ENCODE results near the gene ETHE1.
A peak's percentile ranks its signal among the peaks of the same experiment; 100 is the strongest.
"Not testable (repeated sequence)": the region's sequence is repeated elsewhere in the genome, so short reads cannot be mapped to it uniquely, and the experiment has no call there.

The ETHE1 gene

DNA sequence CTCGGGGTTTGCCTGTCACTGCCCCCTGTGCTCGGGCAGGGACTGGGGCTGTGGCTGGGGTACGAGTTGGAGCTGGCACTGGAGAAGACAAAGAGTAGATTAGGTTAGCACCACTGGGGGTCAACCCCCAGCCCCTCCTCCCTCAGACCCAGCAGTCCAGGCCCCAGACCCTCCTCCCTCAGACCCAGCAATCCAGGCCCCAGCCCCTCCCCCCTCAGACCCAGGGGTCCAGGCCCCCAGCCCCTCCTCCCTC is 25.1 kb upstream of the ETHE1 start:
- no peak for DNase-seq (ENCODE audit: low read depth)

DNA sequence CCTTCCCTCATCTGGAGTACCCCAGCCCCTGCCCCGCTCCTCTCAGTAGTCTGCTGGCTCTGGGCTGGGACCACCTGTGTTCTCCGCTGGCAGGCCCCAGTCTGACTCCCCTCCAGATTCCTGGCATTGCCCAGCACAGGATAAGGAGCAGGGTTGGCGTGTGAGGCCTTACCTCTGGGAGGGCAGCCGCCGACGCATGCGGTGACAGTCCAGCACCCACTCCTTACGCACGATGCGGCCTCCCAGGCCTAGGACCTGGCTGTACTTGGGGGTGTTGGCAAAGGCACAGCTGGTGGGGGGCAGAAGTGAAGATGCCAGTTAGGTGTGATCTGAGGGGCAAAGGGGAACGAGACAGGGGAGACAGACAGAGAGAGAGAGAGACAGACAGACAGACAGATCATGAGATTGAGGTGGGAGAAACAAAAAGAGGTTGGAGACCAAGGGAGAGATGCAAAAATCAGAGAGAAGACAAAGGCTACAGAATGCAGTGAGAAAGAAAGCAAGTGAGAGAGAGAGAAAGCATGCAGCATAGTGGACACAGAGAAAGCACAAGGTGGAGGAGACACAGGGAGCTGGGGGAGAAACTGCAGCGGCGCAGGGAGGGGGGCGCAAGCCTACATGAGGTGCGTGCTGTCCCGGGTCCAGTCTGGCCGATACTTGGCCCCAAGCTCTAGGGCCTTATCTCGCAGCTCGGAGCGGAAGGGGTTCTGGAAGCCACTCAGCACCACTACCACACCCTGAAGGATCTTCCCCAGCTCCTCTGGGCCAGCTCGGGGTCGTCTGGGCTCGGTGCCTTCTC is 24.6 kb upstream of the ETHE1 start:
- no peak for DNase-seq (ENCODE audit: low read depth)

DNA sequence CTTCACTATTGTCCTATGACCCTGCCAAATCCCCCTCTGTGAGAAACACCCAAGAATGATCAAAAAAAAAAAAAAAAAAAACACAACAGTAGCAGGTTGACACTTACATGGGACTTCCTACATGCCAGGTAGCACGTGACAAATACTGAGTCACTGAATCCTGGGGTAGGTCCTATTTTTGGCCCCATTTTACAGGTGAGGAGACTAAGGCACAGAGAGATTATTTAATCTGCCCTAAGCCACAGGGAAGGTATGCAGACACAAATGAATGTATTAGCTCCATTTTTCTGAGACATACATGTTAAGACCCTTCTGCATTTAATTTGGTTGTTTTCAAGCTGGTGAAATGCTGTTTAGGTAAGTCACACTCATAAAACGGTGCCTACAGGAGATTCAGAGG is 21.7 kb upstream of the ETHE1 start:
- DNase-seq (ENCODE audit: low read depth) = no peak

DNA sequence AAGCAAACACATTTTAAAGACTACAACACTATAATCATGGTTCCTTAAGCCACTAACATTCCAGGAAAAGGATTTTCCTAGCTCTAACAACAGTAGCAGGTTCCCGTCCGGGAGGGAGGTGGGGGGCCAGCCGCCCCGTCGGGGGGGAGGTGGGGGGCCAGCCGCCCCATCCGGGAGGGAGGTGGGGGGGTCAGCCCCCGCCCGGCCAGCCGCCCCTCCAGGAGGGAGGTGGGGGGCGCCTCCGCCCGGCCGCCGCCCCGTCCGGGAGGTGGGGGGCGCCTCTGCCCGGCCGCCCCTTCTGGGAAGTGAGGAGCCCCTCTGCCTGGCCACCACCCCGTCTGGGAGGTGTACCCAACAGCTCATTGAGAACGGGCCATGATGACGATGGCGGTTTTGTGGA is 20.9 kb upstream of the ETHE1 start:
- DNase-seq (ENCODE audit: low read depth) = not testable (repeated sequence)

DNA sequence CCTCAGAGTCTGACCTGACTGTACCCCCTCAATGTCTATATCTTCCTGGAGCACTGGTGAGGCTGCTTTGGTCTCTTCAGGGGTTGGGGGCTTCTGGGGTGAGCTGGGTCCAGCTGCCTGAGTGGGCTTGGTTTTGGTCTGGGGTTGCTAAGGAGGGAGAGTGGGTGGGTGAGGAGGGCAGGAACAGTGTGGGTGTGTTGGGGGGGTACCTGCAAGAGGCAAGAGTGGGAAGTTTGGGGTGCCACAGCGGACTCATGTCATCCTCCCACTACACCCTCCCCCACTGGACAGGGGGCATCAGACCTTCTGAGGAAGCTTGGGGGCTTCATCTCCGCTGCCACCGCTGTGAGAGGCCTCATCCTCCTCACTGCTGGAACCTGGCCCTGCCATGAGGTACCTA is 19.6 kb upstream of the ETHE1 start:
- DNase-seq (ENCODE audit: low read depth) = no peak

DNA sequence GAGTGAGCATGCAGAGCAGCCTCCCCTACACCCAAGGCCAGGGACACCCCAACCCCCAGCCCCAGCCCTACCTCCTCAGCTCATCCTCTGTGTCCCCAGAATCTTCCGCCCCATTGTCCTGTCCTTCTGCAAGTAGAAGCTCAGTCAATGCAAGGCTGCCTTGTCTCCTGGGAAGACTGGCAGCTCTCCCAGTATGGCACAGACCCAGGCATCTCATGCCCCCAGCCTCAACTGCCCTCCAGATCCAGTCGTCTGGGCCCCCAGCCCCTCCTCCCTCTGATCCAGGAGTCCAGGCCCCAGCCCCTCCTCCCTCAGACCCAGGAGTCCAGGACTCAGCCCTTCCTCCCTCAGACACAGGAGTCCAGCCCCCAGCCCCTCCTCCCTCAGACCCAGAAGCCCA is 19.0 kb upstream of the ETHE1 start:
- no peak for DNase-seq (ENCODE audit: low read depth)

DNA sequence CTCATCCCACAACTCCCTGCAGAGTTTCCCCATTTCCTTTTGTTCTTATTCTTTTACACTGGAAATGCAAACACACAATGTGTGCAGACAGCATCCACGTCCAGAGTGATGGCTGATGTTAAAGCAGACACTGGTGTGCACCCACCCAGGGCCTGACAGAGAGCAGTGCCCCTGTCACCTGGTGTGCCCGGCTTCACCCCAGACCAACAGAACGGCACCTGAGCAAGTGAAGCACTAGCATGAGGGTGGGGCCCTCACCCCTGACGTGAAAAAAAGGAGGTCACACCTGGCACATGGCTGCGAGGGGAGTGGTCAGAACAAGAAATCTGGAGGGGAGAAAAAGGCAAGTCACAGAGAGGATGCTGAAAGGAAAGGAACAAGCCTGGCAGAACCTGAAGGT is 18.3 kb upstream of the ETHE1 start:
- no peak for DNase-seq (ENCODE audit: low read depth)

DNA sequence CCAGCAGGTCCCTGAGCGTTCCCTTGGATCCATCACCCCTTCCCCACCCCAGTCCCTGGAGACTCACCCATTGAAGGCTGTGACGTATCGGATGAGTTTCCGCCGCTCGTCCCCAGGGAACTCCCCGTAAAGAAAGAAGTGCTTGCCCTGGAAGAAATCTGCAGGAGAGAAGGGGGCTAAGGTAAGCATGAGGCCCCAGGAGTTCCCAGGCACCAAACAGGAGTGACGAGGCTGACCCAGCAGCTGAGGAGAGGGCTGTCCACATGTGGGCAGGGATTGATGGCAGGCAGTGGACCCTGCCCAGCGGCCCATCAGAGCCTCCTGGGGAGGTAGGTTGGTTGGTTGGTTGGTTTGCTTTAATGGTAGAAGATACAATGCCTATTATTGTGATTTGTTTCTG is 17.1 kb upstream of the ETHE1 start:
- no peak for DNase-seq (ENCODE audit: low read depth)

DNA sequence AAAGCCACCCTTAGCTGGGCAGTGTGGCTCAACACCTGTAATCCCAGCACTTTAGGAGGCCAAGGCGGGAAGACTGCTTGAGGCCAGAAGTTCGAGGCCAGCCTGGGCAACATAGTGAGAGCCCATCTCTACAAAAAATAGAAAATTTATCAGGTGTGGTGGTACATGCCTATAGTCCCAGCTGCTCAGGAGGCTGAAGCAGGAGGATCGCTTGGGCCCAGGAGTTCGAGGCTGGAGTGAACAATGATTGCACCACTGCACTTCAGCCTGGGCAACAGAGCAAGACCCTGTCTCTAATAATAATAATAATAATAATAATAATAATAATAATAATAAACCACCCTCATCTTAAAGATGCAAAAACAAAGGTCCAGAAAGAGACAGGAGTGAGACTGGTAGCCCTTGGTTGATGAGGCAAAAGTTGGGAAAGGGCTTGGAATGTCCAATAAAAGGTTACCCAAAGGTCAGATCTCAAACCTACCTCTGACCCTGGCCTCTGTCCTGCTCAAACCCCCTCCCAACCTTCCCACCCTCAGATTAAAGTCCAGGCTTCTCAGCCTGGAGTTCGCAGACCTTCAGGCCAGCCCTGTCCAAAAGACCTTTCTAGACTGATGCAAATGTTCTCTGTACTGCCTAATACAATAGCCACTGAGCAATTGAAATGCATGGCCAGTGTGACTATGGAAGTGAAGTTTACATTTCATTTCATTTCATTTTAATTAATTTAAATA is 15.1 kb upstream of the ETHE1 start:
- no peak for DNase-seq (ENCODE audit: low read depth)

DNA sequence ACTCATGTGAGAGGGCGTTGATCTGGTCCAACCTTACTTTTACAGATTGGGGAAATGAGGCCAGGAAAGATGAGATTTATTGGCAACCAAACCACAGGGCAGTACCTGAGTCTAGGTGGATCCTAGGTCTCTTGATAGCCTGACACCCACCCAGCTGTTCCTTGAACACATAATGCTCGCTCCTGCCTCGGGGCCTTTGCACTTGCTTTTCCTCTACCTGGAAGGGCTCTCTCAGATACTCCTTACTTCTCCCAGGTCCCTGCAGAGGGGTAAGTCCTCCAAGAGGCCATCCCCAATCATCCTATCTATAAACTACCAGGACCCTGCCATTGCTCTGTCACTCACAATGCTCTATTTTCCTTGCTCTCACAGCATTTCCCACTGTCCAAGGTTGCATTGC is 13.4 kb upstream of the ETHE1 start:
- DNase-seq (ENCODE audit: low read depth) = no peak

DNA sequence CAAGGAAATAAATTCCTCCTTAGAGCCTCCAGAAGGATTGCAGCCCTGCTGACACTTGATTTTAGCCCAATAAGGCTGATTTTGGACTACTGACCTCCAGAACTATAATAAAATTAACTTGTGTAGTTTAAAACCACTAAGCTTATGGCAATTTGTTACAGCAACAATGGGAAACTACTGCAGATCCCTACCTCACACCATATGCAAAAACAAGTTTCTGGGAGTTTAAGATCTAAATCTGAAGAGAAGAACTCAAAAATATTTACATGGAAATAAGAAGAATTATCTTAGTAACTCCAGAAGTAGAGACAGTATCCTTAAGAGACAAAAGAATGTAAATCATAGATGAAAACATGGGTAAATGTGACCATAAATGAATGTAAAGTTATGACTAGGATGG is 11.9 kb upstream of the ETHE1 start:
- DNase-seq (ENCODE audit: low read depth) = no peak

DNA sequence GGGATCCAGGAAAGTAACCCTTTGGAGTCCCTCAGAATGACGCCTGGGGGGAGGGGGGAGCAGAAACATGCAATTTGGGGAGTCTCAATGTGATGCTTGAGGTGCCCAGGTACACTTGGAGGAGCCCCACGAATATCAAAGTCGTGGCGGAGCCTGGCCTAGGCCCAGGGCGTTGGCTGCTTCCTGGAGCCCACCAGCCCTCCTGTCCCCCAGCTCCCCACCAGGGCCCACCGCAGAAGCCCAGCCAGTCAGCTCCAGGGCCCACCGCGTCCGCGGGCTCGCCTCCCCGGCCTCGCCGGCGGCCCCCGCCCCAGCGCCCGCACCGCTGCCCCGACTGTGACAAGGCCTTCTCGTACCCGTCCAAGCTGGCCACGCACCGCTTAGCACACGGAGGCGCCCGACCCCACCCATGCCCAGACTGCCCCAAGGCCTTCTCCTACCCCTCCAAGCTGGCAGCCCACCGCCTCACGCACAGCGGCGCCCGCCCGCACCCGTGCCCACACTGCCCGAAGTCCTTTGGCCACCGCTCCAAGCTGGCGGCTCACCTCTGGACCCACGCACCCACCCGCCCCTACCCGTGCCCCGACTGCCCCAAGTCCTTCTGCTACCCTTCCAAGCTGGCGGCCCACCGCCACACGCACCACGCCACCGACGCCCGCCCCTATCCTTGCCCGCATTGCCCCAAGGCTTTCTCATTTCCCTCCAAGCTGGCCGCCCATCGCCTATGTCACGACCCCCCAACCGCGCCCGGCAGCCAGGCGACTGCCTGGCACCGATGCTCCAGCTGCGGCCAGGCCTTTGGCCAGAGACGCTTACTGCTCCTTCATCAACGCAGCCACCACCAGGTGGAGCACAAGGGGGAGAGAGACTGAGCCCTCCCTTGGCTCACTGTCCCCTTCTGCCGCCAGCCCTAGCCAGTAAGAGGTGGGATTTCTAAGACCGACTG is 8.1 kb upstream of the ETHE1 start:
- peak; percentile 57 for DNase-seq (ENCODE audit: low read depth)

DNA sequence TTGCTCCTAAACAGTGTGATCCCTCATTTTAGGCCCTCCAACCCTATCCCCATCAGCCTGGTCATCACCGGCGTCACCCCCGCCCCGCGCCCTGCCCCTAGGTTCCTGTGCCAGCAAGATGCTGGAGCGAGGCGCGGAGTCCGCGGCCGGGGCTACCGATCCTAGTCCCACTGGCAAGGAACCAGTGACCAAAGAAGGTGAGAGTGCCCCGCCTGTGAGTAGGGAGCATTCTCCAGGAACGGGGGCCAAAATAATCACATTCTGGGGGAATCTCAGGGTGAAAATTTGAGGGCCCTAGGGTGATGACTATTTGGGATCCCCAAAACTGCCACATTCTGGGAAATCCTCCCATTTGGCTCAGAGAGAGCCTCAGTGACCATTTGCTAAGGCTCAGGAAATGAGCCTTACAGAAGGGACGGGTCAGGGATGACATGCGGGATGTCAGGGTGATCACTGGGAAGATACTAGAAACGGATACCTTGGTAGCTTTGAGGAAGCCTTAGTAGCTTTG is 7.4 kb upstream of the ETHE1 start:
- no peak for DNase-seq (ENCODE audit: low read depth)

DNA sequence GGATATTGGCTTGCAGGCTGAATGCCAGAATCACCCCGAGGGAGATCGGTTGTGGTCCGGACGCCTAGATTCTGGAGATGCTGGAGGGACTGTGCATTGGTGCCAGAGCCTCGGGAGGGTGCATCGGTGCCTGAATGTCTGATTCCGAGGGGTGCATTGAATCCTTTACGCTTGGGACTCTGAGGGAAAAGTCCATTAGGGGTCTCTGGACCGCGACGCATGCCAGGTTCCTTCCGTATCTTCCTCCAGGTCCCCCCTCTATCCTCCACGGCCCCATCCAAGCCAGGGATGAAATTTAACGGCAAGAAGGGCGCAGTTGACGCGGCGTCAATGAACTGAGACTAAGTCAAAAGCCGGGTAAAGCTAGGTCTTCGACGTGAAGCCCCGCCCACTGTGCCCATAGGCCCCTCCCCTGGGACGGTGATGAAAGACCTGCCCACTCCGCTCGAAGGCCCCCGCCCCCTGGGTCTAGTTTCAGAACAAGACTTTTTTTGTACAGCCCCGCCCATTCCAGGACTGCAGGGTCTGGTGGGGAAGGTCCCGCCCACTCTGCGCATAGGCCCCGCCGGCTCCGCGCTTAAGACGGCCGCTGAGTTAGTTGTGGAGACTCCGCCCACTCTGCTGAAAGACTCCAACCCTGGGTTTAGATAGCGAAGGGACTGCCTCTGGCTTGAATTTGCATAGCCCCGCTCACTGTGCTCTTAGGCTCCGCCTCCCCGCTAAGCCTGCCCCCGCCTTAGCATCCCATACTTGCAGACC is 6.7 kb upstream of the ETHE1 start:
- peak; percentile 100 for DNase-seq (ENCODE audit: low read depth)

DNA sequence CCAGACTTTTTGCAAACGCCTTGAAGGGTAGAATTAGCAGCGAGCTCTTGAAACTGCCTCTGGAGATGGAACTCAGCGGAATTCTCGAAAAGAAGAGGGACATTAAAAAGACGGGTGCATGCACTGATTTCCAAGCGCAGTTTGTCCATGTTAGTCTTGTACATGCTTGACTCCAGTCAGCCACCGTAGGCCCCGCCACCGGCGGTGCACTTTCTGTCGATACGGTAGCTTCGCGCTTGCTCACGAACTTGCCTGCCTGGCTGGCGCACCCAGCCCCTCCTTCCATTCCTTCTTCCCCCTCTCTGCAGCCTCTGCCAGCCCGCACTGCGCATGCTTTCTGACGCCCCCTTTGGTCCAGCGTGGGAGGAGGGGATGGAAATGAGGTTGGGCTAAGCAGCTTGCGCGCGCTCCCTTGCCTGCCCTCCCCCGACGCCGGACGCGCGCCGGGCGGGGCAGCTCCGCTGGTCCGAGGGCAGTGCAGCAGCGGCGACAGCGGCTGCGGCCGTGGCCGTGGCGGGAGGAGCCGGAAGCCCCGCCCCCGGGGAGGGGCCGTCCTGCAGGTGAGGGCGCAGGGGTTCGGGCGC is 6.1 kb upstream of the ETHE1 start, which contains the start of gene ZNF575:
Gene ZNF575, plus strand, starts transcription at position 227 of the 584 bp plus-strand sequence. CDS start 1,235 bp downstream, outside the sequence.
- DNase-seq (ENCODE audit: low read depth) = peak; percentile 93

DNA sequence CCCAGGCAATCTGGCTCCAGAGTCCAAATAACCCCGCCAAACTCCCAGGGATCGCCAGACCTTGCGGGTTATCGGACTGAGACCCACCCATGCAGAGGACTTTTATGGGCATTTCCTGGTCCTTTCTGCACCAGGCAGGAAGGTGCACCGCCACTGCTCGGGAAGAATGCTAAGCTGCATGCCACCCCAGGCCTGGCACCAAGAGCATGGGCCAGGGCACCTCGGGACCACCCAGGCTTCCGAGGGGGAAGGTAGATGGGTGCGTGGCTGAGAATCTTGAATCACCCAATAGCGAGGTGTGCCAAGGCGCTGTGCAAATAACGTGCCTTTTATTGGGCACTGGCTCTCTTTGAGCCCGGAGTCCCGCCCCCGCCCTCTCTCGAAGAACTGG is 5.6 kb upstream of the ETHE1 start:
- DNase-seq (ENCODE audit: low read depth) = no peak

DNA sequence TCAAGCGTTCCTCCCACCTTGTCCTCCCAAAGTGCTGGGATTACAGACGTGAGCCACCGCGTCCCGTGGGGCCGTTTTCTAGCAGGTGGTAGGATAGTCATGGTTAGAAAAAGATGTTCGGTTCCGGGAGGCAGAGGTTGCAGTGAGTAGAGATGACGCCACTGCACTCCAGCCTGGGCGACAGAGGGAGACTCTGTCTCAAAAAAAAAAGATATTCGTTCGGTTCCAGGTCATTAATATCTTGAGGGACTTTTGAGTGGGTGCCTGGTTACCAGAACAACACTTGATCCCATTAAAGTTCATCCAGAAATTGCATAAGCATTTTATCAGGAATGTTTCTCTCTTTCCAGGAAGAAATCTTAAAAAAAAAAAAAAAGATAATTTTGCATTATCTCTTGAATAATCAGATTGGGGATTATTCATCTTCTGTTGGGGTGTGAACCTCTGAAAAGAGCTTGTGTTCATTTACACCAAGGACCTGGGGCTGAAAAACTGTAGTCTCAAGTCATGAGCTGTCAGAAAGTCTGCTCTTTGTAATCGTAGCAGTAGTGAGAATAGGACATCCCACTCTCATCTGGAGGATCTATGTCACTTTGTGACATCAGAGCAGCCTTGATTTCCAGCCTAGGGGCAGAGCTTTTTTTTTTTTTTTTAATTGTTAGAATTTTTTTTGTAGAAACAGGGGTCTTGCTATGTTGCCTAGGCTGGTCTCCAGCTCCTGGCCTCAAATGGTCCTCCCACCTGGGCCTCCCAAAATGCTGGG is 1.0 kb upstream of the ETHE1 start:
- no peak for DNase-seq (ENCODE audit: low read depth)

DNA sequence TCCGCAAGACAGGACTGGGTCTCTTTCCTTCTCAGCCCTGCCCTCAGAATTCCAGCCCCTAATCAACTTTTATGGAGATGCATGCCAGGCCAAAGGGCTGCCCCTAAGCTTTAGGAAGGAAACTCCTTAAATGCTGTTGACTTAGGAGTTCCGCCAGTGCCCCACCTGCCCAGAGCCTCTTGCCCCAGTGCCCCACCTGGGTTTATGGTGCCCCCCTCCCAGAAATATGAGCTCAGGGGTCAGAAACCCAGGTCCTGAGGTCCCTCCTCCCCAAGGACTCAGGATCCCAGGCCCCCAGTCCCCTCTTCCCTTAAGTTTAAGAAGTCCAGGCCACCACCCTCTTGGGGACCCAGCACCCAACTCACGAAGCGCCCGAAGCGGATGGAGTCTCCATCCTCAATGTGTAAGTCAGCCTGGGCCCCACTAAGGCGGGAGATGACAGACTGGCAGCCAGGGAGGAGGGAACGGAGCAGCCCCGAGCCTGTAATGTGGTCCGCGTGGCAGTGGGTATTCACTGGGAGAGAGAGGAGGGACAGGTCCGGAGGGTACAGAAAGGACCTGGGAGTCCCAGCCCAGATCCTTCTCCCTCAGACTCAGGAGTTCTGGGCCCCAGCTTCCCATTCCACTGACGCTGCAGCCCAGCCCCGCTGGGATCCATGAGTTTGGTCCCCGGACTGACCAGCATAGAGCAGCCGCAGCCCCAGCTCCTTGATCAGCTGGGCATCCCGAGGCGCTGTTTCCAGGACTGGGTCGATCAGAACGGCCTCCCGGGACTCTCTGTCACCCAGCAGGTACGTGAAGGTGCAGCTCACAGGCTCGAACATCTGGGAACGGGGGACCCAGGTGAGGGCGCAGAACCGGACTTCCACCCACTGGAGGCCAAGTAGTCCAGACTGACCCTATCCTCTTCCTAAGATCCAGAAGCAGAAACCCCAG is 897 bp downstream of the ETHE1 start:
- peak; percentile 17 for DNase-seq (ENCODE audit: low read depth)
